Mesodermal cell (in vitro differentiated cells): ENCODE measurements around the gene DNAJC30.
A peak's percentile ranks its signal among the peaks of the same experiment; 100 is the strongest.
"Not testable (repeated sequence)": the region's sequence is repeated elsewhere in the genome, so short reads cannot be mapped to it uniquely, and the experiment has no call there.

Source experiments
- H3K27ac ChIP-seq: 2 replicates; pipeline ENCODE4 v1.7.0; 2013; ENCODE audit warnings: mild to moderate bottlenecking, low read depth, low read length, moderate library complexity; ENCODE audit not compliant: severe bottlenecking
- H3K36me3 ChIP-seq: 2 replicates; pipeline ENCODE4 v1.7.1; 2013; ENCODE audit warnings: mild to moderate bottlenecking, low read length, moderate library complexity; ENCODE audit not compliant: control insufficient read depth, insufficient read depth
- H3K4me1 ChIP-seq: one replicate; pipeline ENCODE4 v1.7.1; 2013; ENCODE audit warnings: mild to moderate bottlenecking, low read length; ENCODE audit not compliant: insufficient read depth, control insufficient read depth, poor library complexity, severe bottlenecking
- H3K4me3 ChIP-seq: 2 replicates; pipeline ENCODE4 v1.7.0; 2013; ENCODE audit warnings: low read length, control low read depth, mild to moderate bottlenecking; ENCODE audit not compliant: insufficient read depth, poor library complexity, severe bottlenecking; ENCODE audit errors: extremely low read depth
- H3K9me3 ChIP-seq: 2 replicates; pipeline ENCODE4 v1.7.1; 2013; ENCODE audit warnings: mild to moderate bottlenecking, low read length, moderate library complexity; ENCODE audit not compliant: control insufficient read depth
- WGBS, 2 experiments: methylation state at CpG; one replicate each; pipeline ENCODE4 v1.1.5; 2013; ENCODE audit warnings: missing lambda C conversion rate in 2 of 2; ENCODE audit not compliant: insufficient coverage in 2 of 2; 5-methylcytosine and 5-hydroxymethylcytosine counted together

Gene DNAJC30

GRCh38 chr7:73668103-73668885 lies 15.0 kb downstream of the DNAJC30 start:
- Histone ChIP-seq H3K36me3 (no peaks in the 10 kb centered on the region), H3K4me1 (no peaks in the 10 kb centered on the region), H3K27ac (no peak overlapping the region), H3K4me3 (peak overlapping the region; percentile 49), H3K9me3 (no peaks in the 10 kb centered on the region)
- 19 to 30% methylated on average over 13 to 19 of the region's 52 CpGs for WGBS, 2 experiments

GRCh38 chr7:73667344-73668102 lies 15.7 kb downstream of the DNAJC30 start, which contains the start of gene VPS37D:
VPS37D (plus strand) TSS chr7:73667831; CDS start chr7:73667959, 128 bp downstream.
- 4 to 11% methylated on average over 30 to 38 of the region's 79 CpGs for WGBS, 2 experiments
- peak within 1 kb of the TSS; percentile 49 for H3K4me3 ChIP-seq
- no peak within 1 kb of the TSS for H3K27ac ChIP-seq
- H3K9me3 ChIP-seq = peaks cover 7% of the 10 kb centered on the region
- H3K36me3 ChIP-seq = no peaks in the 10 kb centered on the region
- H3K4me1 ChIP-seq = no peaks in the 10 kb centered on the region

GRCh38 chr7:73663033-73663432 lies 20.2 kb downstream of the DNAJC30 start:
- Histone ChIP-seq H3K4me3 (no peak overlapping the region), H3K36me3 (no peaks in the 10 kb centered on the region), H3K27ac (no peak overlapping the region), H3K9me3 (peaks cover 8% of the 10 kb centered on the region), H3K4me1 (no peaks in the 10 kb centered on the region)

- H3K27ac ChIP-seq, H3K36me3 ChIP-seq, H3K4me3 ChIP-seq, H3K9me3 ChIP-seq, H3K4me1 ChIP-seq: not testable (repeated sequence)
- WGBS, 2 experiments = 89 to 93% methylated on average over 3 of the region's 4 CpGs
Measured at GRCh38 chr7:73660594-73660993, 22.7 kb downstream of the DNAJC30 start.

GRCh38 chr7:73659983-73660382 lies 23.3 kb downstream of the DNAJC30 start:
- H3K9me3 ChIP-seq = peaks cover 8% of the 10 kb centered on the region
- no peaks in the 10 kb centered on the region for H3K36me3 ChIP-seq
- no peak overlapping the region for H3K27ac ChIP-seq
- no peak overlapping the region for H3K4me3 ChIP-seq
- no peaks in the 10 kb centered on the region for H3K4me1 ChIP-seq
- 61 to 68% methylated on average over 6 to 8 of the region's 8 CpGs for WGBS, 2 experiments

- not testable (repeated sequence) for H3K4me1 ChIP-seq, H3K27ac ChIP-seq, H3K36me3 ChIP-seq, H3K4me3 ChIP-seq, H3K9me3 ChIP-seq
- WGBS, 2 experiments = 84 to 100% methylated on average over 3 of the region's 4 CpGs
Measured at GRCh38 chr7:73655309-73655708, 27.9 kb downstream of the DNAJC30 start.

- H3K4me3 ChIP-seq = no peak overlapping the region
- WGBS, 2 experiments = 85 to 91% methylated on average over 4 to 8 of the region's 11 CpGs
- H3K9me3 ChIP-seq = no peaks in the 10 kb centered on the region
- no peak overlapping the region for H3K27ac ChIP-seq
- peaks cover 5% of the 10 kb centered on the region for H3K4me1 ChIP-seq
- H3K36me3 ChIP-seq = no peaks in the 10 kb centered on the region
Measured at GRCh38 chr7:73652541-73652949, 30.7 kb downstream of the DNAJC30 start.

- H3K27ac ChIP-seq = no peak overlapping the region
- H3K4me3 ChIP-seq = no peak overlapping the region
- H3K4me1 ChIP-seq = peaks cover 5% of the 10 kb centered on the region
- 88 to 90% methylated on average over 3 to 4 of the region's 5 CpGs for WGBS, 2 experiments
- no peaks in the 10 kb centered on the region for H3K9me3 ChIP-seq
- no peaks in the 10 kb centered on the region for H3K36me3 ChIP-seq
Measured at GRCh38 chr7:73650524-73650923, 32.7 kb downstream of the DNAJC30 start.

GRCh38 chr7:73649576-73649975 lies 33.7 kb downstream of the DNAJC30 start:
- H3K4me3 ChIP-seq = no peak overlapping the region
- H3K36me3 ChIP-seq = no peaks in the 10 kb centered on the region
- H3K27ac ChIP-seq = no peak overlapping the region
- WGBS, 2 experiments = 63 to 64% methylated on average over 4 to 9 of the region's 9 CpGs
- H3K4me1 ChIP-seq = peaks cover 5% of the 10 kb centered on the region
- no peaks in the 10 kb centered on the region for H3K9me3 ChIP-seq

- no peak overlapping the region for H3K27ac ChIP-seq
- H3K36me3 ChIP-seq = no peaks in the 10 kb centered on the region
- H3K4me1 ChIP-seq = peaks cover 5% of the 10 kb centered on the region
- no peak overlapping the region for H3K4me3 ChIP-seq
- 33 to 44% methylated on average over 1 of the region's 1 CpG for WGBS, 2 experiments
- no peaks in the 10 kb centered on the region for H3K9me3 ChIP-seq
Measured at GRCh38 chr7:73648593-73649332, 34.5 kb downstream of the DNAJC30 start.
